WERI-Rb-1 (cell line): ENCODE measurements around the gene ANLN.
"Not testable (repeated sequence)": the region's sequence is repeated elsewhere in the genome, so short reads cannot be mapped to it uniquely, and the experiment has no call there.

Source experiments
- DNase-seq: peaks from one replicate; pipeline ENCODE4 v3.0.0-alpha.2; 2020
- H3K27ac ChIP-seq: fragments of 250-450 bp; sonication (Bioruptor Pico); 2 replicates; pipeline ENCODE4 v1.5.1; 2020; ENCODE audit warnings: mild to moderate bottlenecking, moderate library complexity
- H3K27me3 ChIP-seq: fragments of 250-450 bp; sonication (Bioruptor Pico); 2 replicates; pipeline ENCODE4 v1.5.1; 2021; ENCODE audit warnings: mild to moderate bottlenecking, low read depth, moderate library complexity; ENCODE audit not compliant: insufficient read depth, severe bottlenecking
- H3K36me3 ChIP-seq: fragments of 250-450 bp; sonication (Bioruptor Pico); 2 replicates; pipeline ENCODE4 v1.5.1; 2020; ENCODE audit warnings: mild to moderate bottlenecking, moderate library complexity
- H3K4me3 ChIP-seq: 2 replicates; pipeline ENCODE4 v1.5.1; 2011; ENCODE audit warnings: low read depth, mild to moderate bottlenecking, control low read depth, low read length
- H3K9me3 ChIP-seq: fragments of 250-450 bp; sonication (Bioruptor Pico); 2 replicates; pipeline ENCODE4 v1.5.1; 2021; ENCODE audit warnings: mild to moderate bottlenecking, moderate library complexity; ENCODE audit not compliant: severe bottlenecking
- CTCF ChIP-seq: IDR thresholded peaks from 2 replicates; pipeline ENCODE4 v1.5.1; 2011; ENCODE audit warnings: low read depth, mild to moderate bottlenecking, control low read depth, inconsistent platforms, low read length

ANLN gene

GRCh38 chr7:36368496-36368895 lies 21.2 kb upstream of the ANLN start:
- Histone ChIP-seq H3K9me3 (no peaks in the 10 kb centered on the region), H3K4me3 (no peak overlapping the region), H3K27ac (no peak overlapping the region), H3K36me3 (peaks cover 4% of the 10 kb centered on the region), H3K27me3 (no peaks in the 10 kb centered on the region)
- TF ChIP-seq CTCF = no peak
- DNase-seq = no peak

- no peak for DNase-seq
- Histone ChIP-seq H3K27ac (no peak overlapping the region), H3K27me3 (no peaks in the 10 kb centered on the region), H3K36me3 (peaks cover 4% of the 10 kb centered on the region), H3K4me3 (no peak overlapping the region), H3K9me3 (no peaks in the 10 kb centered on the region)
- no peak for TF ChIP-seq CTCF
These were observed 20.5 kb upstream of the ANLN start for GRCh38 chr7:36369171-36369570.

- H3K4me3 ChIP-seq = no peak overlapping the region
- H3K9me3 ChIP-seq = no peaks in the 10 kb centered on the region
- peaks cover 3% of the 10 kb centered on the region; the same call in 1 of the 2 replicates for H3K36me3 ChIP-seq
- no peak overlapping the region for H3K27ac ChIP-seq
- no peak for TF ChIP-seq CTCF
- H3K27me3 ChIP-seq = no peaks in the 10 kb centered on the region
- DNase-seq = no peak
These were observed 19.6 kb upstream of the ANLN start for GRCh38 chr7:36370046-36370445.

GRCh38 chr7:36372156-36372555 lies 17.5 kb upstream of the ANLN start:
- Histone ChIP-seq H3K36me3 (no peaks in the 10 kb centered on the region), H3K27ac (no peak overlapping the region), H3K4me3 (no peak overlapping the region), H3K27me3 (no peaks in the 10 kb centered on the region), H3K9me3 (no peaks in the 10 kb centered on the region)
- no peak for TF ChIP-seq CTCF
- no peak for DNase-seq

- H3K27ac ChIP-seq = not testable (repeated sequence)
These were observed 11.1 kb upstream of the ANLN start for GRCh38 chr7:36378555-36378954.

GRCh38 chr7:36379831-36380504 lies 9.7 kb upstream of the ANLN start:
- DNase-seq = no peak
- no peaks in the 10 kb centered on the region for H3K9me3 ChIP-seq
- H3K4me3 ChIP-seq = no peak overlapping the region
- no peak overlapping the region for H3K27ac ChIP-seq
- H3K36me3 ChIP-seq = no peaks in the 10 kb centered on the region
- TF ChIP-seq CTCF = no peak
- no peaks in the 10 kb centered on the region for H3K27me3 ChIP-seq

More at GRCh38 chr7:36378555-36378954, 11.1 kb upstream of the ANLN start:
- not testable (repeated sequence) for H3K36me3 ChIP-seq, H3K27me3 ChIP-seq, H3K4me3 ChIP-seq, H3K9me3 ChIP-seq, DNase-seq
